Measurements from ENCODE around the gene VAPA.

Gene VAPA

GRCh38 chr18:10003281-10003680 is 89.5 kb downstream of the VAPA start:
- DNase-seq (ENCODE audit: low read depth), result no peak

GRCh38 chr18:10003866-10004265 is 90.0 kb downstream of the VAPA start:
- DNase-seq (ENCODE audit: low read depth), result no peak

- no peak for DNase-seq (ENCODE audit: low read depth)
These were observed 92.6 kb downstream of the VAPA start for GRCh38 chr18:10006311-10006893.

- DNase-seq (ENCODE audit: low read depth), result no peak
These were observed 94.3 kb downstream of the VAPA start for GRCh38 chr18:10008006-10008647.
